Neural progenitor cell (in vitro differentiated cells): ENCODE measurements around the gene TMEM145.

Experiments used
- CTCF ChIP-seq: fragments of 200-600 bp; sonication (generic); IDR thresholded peaks from 2 replicates; pipeline ENCODE4 v1.5.1; 2017; ENCODE audit warnings: antibody characterized with exemption, mild to moderate bottlenecking
- EZH2 ChIP-seq: fragments of 200-600 bp; sonication (generic); IDR thresholded peaks from 2 replicates; pipeline ENCODE4 v1.6.1; 2017; ENCODE audit warnings: antibody characterized with exemption, mild to moderate bottlenecking, moderate library complexity
- EZH2phosphoT487 ChIP-seq: fragments of 200-600 bp; sonication (generic); IDR thresholded peaks from 2 replicates; pipeline ENCODE4 v1.6.1; 2017; ENCODE audit warnings: antibody characterized with exemption

GRCh38 chr19:42284066-42284501 lies 29.0 kb upstream of the TMEM145 start:
- TF ChIP-seq CTCF (no peak), EZH2phosphoT487 (no peak), EZH2 (no peak)
